Keratinocyte (primary cell): ENCODE results near the gene TTC39B. TPM values are rescaled to one million over a fixed set of nuclear protein-coding genes. Genes with fewer than 3 reads are reported as not detected.

Source experiments
- DNase-seq: peaks from one replicate; pipeline ENCODE4 v3.0.0-alpha.2; 2011; ENCODE audit warnings: low read depth, missing footprints, low spot score
- FAIRE-seq: peaks from 2 replicates; lab custom pipeline; 2011; peaks lifted over from hg19 to GRCh38; lab: Jason Lieb, UNC
- H2AFZ ChIP-seq: 2 replicates; pipeline ENCODE4 v1.6.0; 2012; ENCODE audit warnings: low read length, control low read depth, inconsistent platforms; ENCODE audit not compliant: control insufficient read depth
- H3K27ac ChIP-seq: 2 replicates; pipeline ENCODE4 v1.5.1; 2011; ENCODE audit warnings: low read length; ENCODE audit not compliant: control insufficient read depth, insufficient read depth
- H3K27me3 ChIP-seq: 3 replicates; pipeline ENCODE4 v1.6.0; 2011; ENCODE audit warnings: low read length; ENCODE audit not compliant: control insufficient read depth, insufficient read depth; ENCODE audit errors: extremely low read depth
- H3K36me3 ChIP-seq, 2 experiments: 2 replicates in 1 of 2; 3 replicates in 1 of 2; pipeline ENCODE4 v1.5.1; 2011; ENCODE audit warnings: low read length in 2 of 2, mild to moderate bottlenecking in 1 of 2; ENCODE audit not compliant: control insufficient read depth in 2 of 2, insufficient read depth in 2 of 2; ENCODE audit errors: extremely low read depth in 1 of 2
- H3K4me1 ChIP-seq: 3 replicates; pipeline ENCODE4 v1.5.1; 2011; ENCODE audit warnings: low read length; ENCODE audit not compliant: control insufficient read depth, insufficient read depth; ENCODE audit errors: extremely low read depth
- H3K4me2 ChIP-seq: 3 replicates; pipeline ENCODE4 v1.6.0; 2011; ENCODE audit warnings: low read depth, low read length; ENCODE audit not compliant: control insufficient read depth, insufficient read depth; ENCODE audit errors: extremely low read depth
- H3K4me3 ChIP-seq, 3 experiments: fragments of 200-600 bp in 1 of 3; sonication (generic) in 1 of 3; 2 replicates in 2 of 3; 3 replicates in 1 of 3; pipeline ENCODE4 v1.5.1; 2011 to 2016; ENCODE audit warnings: low read length in 3 of 3, mild to moderate bottlenecking in 3 of 3, control low read depth in 2 of 3, inconsistent platforms in 1 of 3, low read depth in 1 of 3, mixed read lengths in 1 of 3, mixed run types in 1 of 3, moderate library complexity in 1 of 3; ENCODE audit not compliant: control insufficient read depth in 2 of 3, insufficient read depth in 2 of 3; ENCODE audit errors: extremely low read depth in 1 of 3
- H3K79me2 ChIP-seq: 2 replicates; pipeline ENCODE4 v1.6.0; 2012; ENCODE audit warnings: low read length; ENCODE audit not compliant: control insufficient read depth, insufficient read depth
- H3K9ac ChIP-seq: 3 replicates; pipeline ENCODE4 v1.6.0; 2011; ENCODE audit warnings: low read length; ENCODE audit not compliant: control insufficient read depth, insufficient read depth; ENCODE audit errors: extremely low read depth
- H3K9me1 ChIP-seq: 3 replicates; pipeline ENCODE4 v1.6.0; 2011; ENCODE audit warnings: low read length; ENCODE audit not compliant: control insufficient read depth, insufficient read depth; ENCODE audit errors: extremely low read depth
- H3K9me3 ChIP-seq: 2 replicates; pipeline ENCODE4 v1.5.1; 2012; ENCODE audit warnings: low read depth, low read length; ENCODE audit not compliant: control insufficient read depth
- H4K20me1 ChIP-seq: 3 replicates; pipeline ENCODE4 v1.6.0; 2011; ENCODE audit warnings: low read length; ENCODE audit not compliant: control insufficient read depth, insufficient read depth; ENCODE audit errors: extremely low read depth
- EZH2 ChIP-seq: IDR thresholded peaks from one replicate; pipeline ENCODE4 v1.6.1; 2012; ENCODE audit warnings: inconsistent platforms, mild to moderate bottlenecking, low read length, moderate library complexity
- dilution Hi-C: fragments of 300-500 bp; cut with MboI; formaldehyde crosslinking; loops from one replicate; pipeline ENCODE4 v1.7.0; 2020; ENCODE audit warnings: low sequenced_read_pairs; ENCODE audit not compliant: extremely low pct_ligation_motif_present
- polyA plus RNA-seq, 5 experiments: library from polyadenylated mRNA; depleted of rRNA in 3 of 5; stranded (reverse) in 3 of 5; stranded (forward) in 1 of 5; unstranded in 1 of 5; fragments of >200 nt; gene quantifications; 1 replicate in 1 of 5; 2 replicates in 3 of 5; 3 replicates in 1 of 5; pipeline versions ENCODE4 v1.2.1 to v1.2.3, GENCODE V29; 2011 to 2012; ENCODE audit warnings: missing spikeins in 2 of 5, low read depth in 1 of 5, low replicate concordance in 1 of 5
- TF ChIP-seq, protein P1 (sequence below), 3 experiments: IDR thresholded peaks in 1 of 3; conservative IDR thresholded peaks in 1 of 3; optimal IDR thresholded peaks in 1 of 3; 2 replicates in 2 of 3; 3 replicates in 1 of 3; pipeline versions ENCODE3 to v1.5.1; 2011; ENCODE audit warnings: low read length in 3 of 3, mild to moderate bottlenecking in 3 of 3, moderate library complexity in 2 of 3, control low read depth in 1 of 3, inconsistent platforms in 1 of 3; ENCODE audit not compliant: insufficient read depth in 2 of 3; ENCODE audit errors: extremely low read depth in 1 of 3

The TTC39B gene
- polyA plus RNA-seq, 1 donor (not counting 4 experiments of a cell fraction or from before 2014, with no cell fraction given), result 9.7 TPM

DNA sequence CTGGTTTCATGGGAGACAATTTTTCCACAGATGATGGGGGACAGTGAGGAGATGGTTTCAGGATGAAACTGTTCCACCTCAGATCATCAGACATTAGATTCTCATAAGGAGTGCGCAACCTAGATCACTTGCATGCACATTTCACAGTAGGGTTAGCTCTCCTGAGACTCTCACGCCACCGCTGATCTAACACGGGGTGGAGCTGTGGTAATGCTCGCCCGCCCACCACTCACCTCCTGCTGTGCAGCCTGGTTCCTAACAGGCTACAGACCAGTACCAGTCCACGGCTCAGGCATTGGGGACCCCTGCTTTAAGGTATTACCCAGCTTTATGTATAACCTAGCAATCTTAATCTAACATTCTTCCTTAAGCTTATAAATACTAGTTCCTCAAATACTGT, 35.6 kb downstream of the TTC39B start:
- dilution Hi-C loops, result no loop called here
- Histone ChIP-seq H3K9me1 (no peaks in the 10 kb centered on the region), H3K36me3 (no peaks in the 10 kb centered on the region), H3K9ac (no peak overlapping the region), H3K27ac (no peak overlapping the region), H2AFZ (no peak overlapping the region), H3K27me3 (no peaks in the 10 kb centered on the region), H3K9me3 (no peaks in the 10 kb centered on the region), H3K4me1 (no peaks in the 10 kb centered on the region), H3K79me2 (no peaks in the 10 kb centered on the region), H3K4me3 (no peak overlapping the region), H3K4me2 (no peak overlapping the region), H4K20me1 (no peaks in the 10 kb centered on the region)
- TF ChIP-seq, protein P1, sequence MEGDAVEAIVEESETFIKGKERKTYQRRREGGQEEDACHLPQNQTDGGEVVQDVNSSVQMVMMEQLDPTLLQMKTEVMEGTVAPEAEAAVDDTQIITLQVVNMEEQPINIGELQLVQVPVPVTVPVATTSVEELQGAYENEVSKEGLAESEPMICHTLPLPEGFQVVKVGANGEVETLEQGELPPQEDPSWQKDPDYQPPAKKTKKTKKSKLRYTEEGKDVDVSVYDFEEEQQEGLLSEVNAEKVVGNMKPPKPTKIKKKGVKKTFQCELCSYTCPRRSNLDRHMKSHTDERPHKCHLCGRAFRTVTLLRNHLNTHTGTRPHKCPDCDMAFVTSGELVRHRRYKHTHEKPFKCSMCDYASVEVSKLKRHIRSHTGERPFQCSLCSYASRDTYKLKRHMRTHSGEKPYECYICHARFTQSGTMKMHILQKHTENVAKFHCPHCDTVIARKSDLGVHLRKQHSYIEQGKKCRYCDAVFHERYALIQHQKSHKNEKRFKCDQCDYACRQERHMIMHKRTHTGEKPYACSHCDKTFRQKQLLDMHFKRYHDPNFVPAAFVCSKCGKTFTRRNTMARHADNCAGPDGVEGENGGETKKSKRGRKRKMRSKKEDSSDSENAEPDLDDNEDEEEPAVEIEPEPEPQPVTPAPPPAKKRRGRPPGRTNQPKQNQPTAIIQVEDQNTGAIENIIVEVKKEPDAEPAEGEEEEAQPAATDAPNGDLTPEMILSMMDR (optimal IDR thresholded peaks at IDR 0.05 in 1 of 3, IDR thresholded peaks at IDR 0.05 in 1 of 3, conservative IDR thresholded peaks at IDR 0.05 in 1 of 3; ENCODE audit: extremely low read depth in 1 of 3, insufficient read depth in 2 of 3, low read length in 3 of 3), result no peak
- no peak for TF ChIP-seq EZH2
- no peak for DNase-seq
- FAIRE-seq, result no peak

DNA sequence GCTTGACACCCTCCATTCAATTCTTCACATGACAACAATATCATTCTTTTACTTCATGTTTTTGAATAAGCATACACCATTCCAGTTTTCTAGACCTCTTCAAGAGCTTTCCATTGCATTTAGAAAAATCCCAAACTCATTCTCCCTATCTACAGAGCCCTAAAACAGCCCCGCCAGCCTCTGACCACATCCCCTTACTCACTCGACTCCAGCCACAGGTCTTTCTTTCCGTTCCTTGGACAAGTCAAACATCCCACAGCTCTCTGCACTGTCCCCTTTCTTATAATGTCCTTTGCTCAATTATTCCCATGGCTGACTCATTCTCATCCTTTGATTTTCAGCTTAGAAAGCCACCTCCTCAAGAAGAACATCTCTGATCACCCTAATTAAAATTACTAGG, 38.2 kb downstream of the TTC39B start:
- no peak for TF ChIP-seq EZH2
- TF ChIP-seq, protein P1 (optimal IDR thresholded peaks at IDR 0.05 in 1 of 3, IDR thresholded peaks at IDR 0.05 in 1 of 3, conservative IDR thresholded peaks at IDR 0.05 in 1 of 3; ENCODE audit: extremely low read depth in 1 of 3, insufficient read depth in 2 of 3, low read length in 3 of 3), result no peak

More for the DNA sequence above, 38.2 kb downstream of the TTC39B start:
- Histone ChIP-seq H3K9me3 (no peaks in the 10 kb centered on the region), H3K27ac (no peak overlapping the region), H3K4me2 (no peak overlapping the region), H3K4me3 (no peak overlapping the region), H3K4me1 (no peaks in the 10 kb centered on the region), H3K79me2 (no peaks in the 10 kb centered on the region), H3K36me3 (no peaks in the 10 kb centered on the region), H3K27me3 (no peaks in the 10 kb centered on the region), H2AFZ (no peak overlapping the region), H3K9me1 (no peaks in the 10 kb centered on the region), H3K9ac (no peak overlapping the region), H4K20me1 (no peaks in the 10 kb centered on the region)
- DNase-seq (no peak), FAIRE-seq (no peak)
- dilution Hi-C loops, result no loop called here
